ENCODE measurements around the gene C14orf119.

DNA sequence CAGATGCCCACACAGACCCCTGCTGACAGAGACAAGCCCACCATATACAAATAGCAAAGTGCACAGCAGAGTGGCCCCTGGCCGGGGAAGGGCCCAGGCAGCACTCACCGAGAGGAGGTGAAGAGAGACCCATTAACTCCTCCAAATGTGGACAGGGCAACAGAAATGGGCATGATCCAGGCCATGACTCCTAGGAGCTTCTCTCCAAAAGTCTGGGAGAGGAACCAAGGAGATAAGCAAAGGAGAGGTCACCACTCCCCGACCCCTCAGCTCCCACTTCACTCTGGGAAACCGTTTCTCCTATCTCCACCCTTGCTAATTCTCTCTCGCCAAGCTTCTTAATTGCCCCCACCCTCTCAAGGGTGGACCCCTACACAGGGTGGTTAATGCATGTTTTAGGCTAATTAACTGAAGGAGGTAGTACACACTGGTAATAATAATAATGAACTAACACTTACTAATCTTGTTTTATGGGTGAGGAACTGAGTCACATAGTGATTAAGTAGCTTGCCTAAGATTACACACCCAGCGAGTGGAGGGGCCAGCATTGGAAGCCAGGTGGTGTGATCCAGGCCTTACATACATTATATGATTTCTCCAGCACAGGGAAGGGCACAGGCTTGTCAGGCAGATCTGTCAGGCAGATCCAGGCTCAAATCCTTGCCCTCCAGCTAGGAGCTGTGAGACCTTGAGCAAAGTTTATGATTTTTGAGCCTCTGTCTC lies 42.7 kb downstream of the C14orf119 start:
- TF ChIP-seq, protein P1, sequence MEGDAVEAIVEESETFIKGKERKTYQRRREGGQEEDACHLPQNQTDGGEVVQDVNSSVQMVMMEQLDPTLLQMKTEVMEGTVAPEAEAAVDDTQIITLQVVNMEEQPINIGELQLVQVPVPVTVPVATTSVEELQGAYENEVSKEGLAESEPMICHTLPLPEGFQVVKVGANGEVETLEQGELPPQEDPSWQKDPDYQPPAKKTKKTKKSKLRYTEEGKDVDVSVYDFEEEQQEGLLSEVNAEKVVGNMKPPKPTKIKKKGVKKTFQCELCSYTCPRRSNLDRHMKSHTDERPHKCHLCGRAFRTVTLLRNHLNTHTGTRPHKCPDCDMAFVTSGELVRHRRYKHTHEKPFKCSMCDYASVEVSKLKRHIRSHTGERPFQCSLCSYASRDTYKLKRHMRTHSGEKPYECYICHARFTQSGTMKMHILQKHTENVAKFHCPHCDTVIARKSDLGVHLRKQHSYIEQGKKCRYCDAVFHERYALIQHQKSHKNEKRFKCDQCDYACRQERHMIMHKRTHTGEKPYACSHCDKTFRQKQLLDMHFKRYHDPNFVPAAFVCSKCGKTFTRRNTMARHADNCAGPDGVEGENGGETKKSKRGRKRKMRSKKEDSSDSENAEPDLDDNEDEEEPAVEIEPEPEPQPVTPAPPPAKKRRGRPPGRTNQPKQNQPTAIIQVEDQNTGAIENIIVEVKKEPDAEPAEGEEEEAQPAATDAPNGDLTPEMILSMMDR (IDR thresholded peaks at IDR 0.05; ENCODE audit: low read depth, low read length, poor library complexity, severe bottlenecking) = no peak
- no peak for TF ChIP-seq EZH2phosphoT487 (IDR thresholded peaks at IDR 0.05; ENCODE audit: borderline replicate concordance, low read length)
